Measurements from ENCODE around the gene FOXA1. TPM values are rescaled to one million over a fixed set of nuclear protein-coding genes. Genes with fewer than 3 reads are reported as not detected.

FOXA1 gene
- total and polyA plus RNA-seq, 9 of the 15 experiments (the other 6 are each of a cell fraction or from before 2014, with no cell fraction given), result 0.20 to 3.0 (median 1.3) TPM

GRCh38 chr14:37638599-37638998, 43.5 kb upstream of the FOXA1 start:
- no TSS peak for BruUV-seq (replicated peaks)
- H4K20me1 ChIP-seq (replicated peaks; ENCODE audit: control insufficient read depth, insufficient read depth, low read length), result no peaks in the 10 kb centered on the region
- H3K4me3 ChIP-seq, result no peak overlapping the region
- POLR2A ChIA-PET, result no interaction called here
- 0% methylated on average over 1 of the region's 2 CpGs for WGBS (ENCODE audit: insufficient coverage, low coverage, missing lambda C conversion rate)
- CTCF ChIA-PET (ENCODE audit: low intra/inter-chr PET ratio), result no interaction called here
- H3K4me2 ChIP-seq (ENCODE audit: insufficient read depth, low read length), result no peak overlapping the region
- no peaks in the 10 kb centered on the region for H3K9me3 ChIP-seq (replicated peaks; ENCODE audit: control insufficient read depth, insufficient read depth, low read depth, low read length)
- in situ Hi-C loops (cut with MboI) (no loop called here), intact Hi-C loops (cut with micrococcal nuclease) (no loop called here)
- H3K4me1 ChIP-seq (replicated peaks in 1 of 2; ENCODE audit: control insufficient read depth in 2 of 2, insufficient read depth in 2 of 2, low read length in 2 of 2), result no peaks in the 10 kb centered on the region
- H3K79me2 ChIP-seq (ENCODE audit: control insufficient read depth, insufficient read depth, low read length), result no peaks in the 10 kb centered on the region
- no peak overlapping the region for H3K9ac ChIP-seq (ENCODE audit: insufficient read depth in 1 of 2, low read depth in 2 of 2, low read length in 2 of 2)
- H2AFZ ChIP-seq (ENCODE audit: low read depth, low read length), result no peak overlapping the region
- no peak for DNase-seq (ENCODE audit: extremely low read depth in 1 of 4, low spot score in 3 of 4)
- FAIRE-seq, result no peak
- H3K9me1 ChIP-seq (ENCODE audit: control insufficient read depth, insufficient read depth, low read length), result no peaks in the 10 kb centered on the region
- no peak overlapping the region for H3K27ac ChIP-seq (ENCODE audit: extremely low read depth, low read depth, low read length)
- no peaks in the 10 kb centered on the region for H3K36me3 ChIP-seq (ENCODE audit: control insufficient read depth, insufficient read depth, low read length)
- H3K27me3 ChIP-seq (ENCODE audit: control insufficient read depth in 2 of 2, insufficient read depth in 2 of 2, low read length in 2 of 2), result no peaks in the 10 kb centered on the region
- ATAC-seq, result no peak
- TF ChIP-seq WHSC1 (IDR thresholded peaks at IDR 0.05; ENCODE audit: low read length), result no peak
- TF ChIP-seq GATA2 (CRISPR knock-in tag; IDR thresholded peaks at IDR 0.05), result no peak
- no peak for TF ChIP-seq HSF4 (CRISPR knock-in tag; IDR thresholded peaks at IDR 0.05; ENCODE audit: borderline replicate concordance)
- TF ChIP-seq FOXP4 (CRISPR knock-in tag; IDR thresholded peaks at IDR 0.05; ENCODE audit: borderline replicate concordance), result no peak
- no peak for TF ChIP-seq HMGN3 (IDR thresholded peaks at IDR 0.05; ENCODE audit: borderline replicate concordance, extremely low read depth, insufficient read length, low read depth, low read length)
- no peak for TF ChIP-seq DMBX1 (CRISPR knock-in tag; IDR thresholded peaks at IDR 0.05; ENCODE audit: borderline replicate concordance)
- no peak for TF ChIP-seq ESRRB (CRISPR knock-in tag; IDR thresholded peaks at IDR 0.05; ENCODE audit: borderline replicate concordance)
- no peak for TF ChIP-seq ADNP (tag; IDR thresholded peaks at IDR 0.05)
- TF ChIP-seq FOSL1 (tag; conservative IDR thresholded peaks at IDR 0.05), result no peak
- TF ChIP-seq ZNF318 (IDR thresholded peaks at IDR 0.05; ENCODE audit: borderline replicate concordance in 1 of 2, low read depth in 1 of 2), result no peak
- TF ChIP-seq ZNF274 (IDR thresholded peaks at IDR 0.05; ENCODE audit: borderline replicate concordance, low read depth, low read length), result no peak
